Activated CD8-positive, alpha-beta T cell treated with anti-CD3 and anti-CD28 coated beads for 36 hours (primary cell): Measurements from ENCODE around the gene SCT. TPM values are rescaled to one million over a fixed set of nuclear protein-coding genes. Genes with fewer than 3 reads are reported as not detected.
A peak's percentile ranks its signal among the peaks of the same experiment; 100 is the strongest.

ENCODE experiments used
- ATAC-seq: fragments of 200-7000 bp; cut with Tn5 transposase; one replicate; pipeline ENCODE4 v1.10.0; 2021; ENCODE audit warnings: mild to moderate bottlenecking, moderate library complexity
- CTCF ChIA-PET: fragments of 350-600 bp; sonication (Branson Sonifier 250); formaldehyde crosslinking; loops from one replicate; lab custom pipeline; 2021; ENCODE audit warnings: antibody characterized with exemption; lab: Charles Lee
- POLR2A ChIA-PET: fragments of 350-600 bp; sonication (Branson Sonifier 250); formaldehyde crosslinking; loops from one replicate; lab custom pipeline; 2021; ENCODE audit warnings: antibody characterized with exemption; lab: Charles Lee
- DNase-seq: peaks from one replicate; pipeline ENCODE4 v3.0.0-alpha.2; 2020
- H3K27ac Mint-ChIP-seq: one replicate; pipeline ENCODE4 v1.8.0; 2021; ENCODE audit warnings: mild to moderate bottlenecking, mixed read lengths
- H3K27me3 Mint-ChIP-seq: one replicate; pipeline ENCODE4 v1.8.0; 2021; ENCODE audit warnings: mixed read lengths
- H3K36me3 Mint-ChIP-seq: one replicate; pipeline ENCODE4 v1.8.0; 2021; ENCODE audit warnings: low read depth, mixed read lengths
- H3K4me1 Mint-ChIP-seq: one replicate; pipeline ENCODE4 v1.8.0; 2021; ENCODE audit warnings: low read depth, mixed read lengths
- H3K4me3 Mint-ChIP-seq: one replicate; pipeline ENCODE4 v1.8.0; 2021; ENCODE audit warnings: mild to moderate bottlenecking, moderate library complexity, mixed read lengths
- H3K9me3 Mint-ChIP-seq: one replicate; pipeline ENCODE4 v1.8.0; 2021; ENCODE audit warnings: mixed read lengths
- intact Hi-C: fragments of 100-400 bp; cut with micrococcal nuclease; formaldehyde crosslinking; loops from one replicate; pipeline ENCODE4 v1.10.0; 2022
- total RNA-seq, 2 experiments: library from RNA; stranded (reverse); gene quantifications; one replicate each; pipeline ENCODE4 v1.2.3, GENCODE V29; 2021
- TF ChIP-seq, protein P1 (sequence below): fragments of 200-600 bp; IDR thresholded peaks from one replicate; pipeline ENCODE4 v1.8.0; 2022; ENCODE audit warnings: antibody characterized with exemption, mild to moderate bottlenecking

The SCT gene
- total RNA-seq, 2 experiments from 2014 or later = not detected

GRCh38 chr11:592501-592900 is 34.5 kb downstream of the SCT start:
- no peak for ATAC-seq
- H3K9me3 Mint-ChIP-seq = no peaks in the 10 kb centered on the region
- no peaks in the 10 kb centered on the region for H3K27me3 Mint-ChIP-seq
- peaks cover 27% of the 10 kb centered on the region for H3K4me1 Mint-ChIP-seq
- CTCF ChIA-PET = no interaction called here
- TF ChIP-seq, protein P1, sequence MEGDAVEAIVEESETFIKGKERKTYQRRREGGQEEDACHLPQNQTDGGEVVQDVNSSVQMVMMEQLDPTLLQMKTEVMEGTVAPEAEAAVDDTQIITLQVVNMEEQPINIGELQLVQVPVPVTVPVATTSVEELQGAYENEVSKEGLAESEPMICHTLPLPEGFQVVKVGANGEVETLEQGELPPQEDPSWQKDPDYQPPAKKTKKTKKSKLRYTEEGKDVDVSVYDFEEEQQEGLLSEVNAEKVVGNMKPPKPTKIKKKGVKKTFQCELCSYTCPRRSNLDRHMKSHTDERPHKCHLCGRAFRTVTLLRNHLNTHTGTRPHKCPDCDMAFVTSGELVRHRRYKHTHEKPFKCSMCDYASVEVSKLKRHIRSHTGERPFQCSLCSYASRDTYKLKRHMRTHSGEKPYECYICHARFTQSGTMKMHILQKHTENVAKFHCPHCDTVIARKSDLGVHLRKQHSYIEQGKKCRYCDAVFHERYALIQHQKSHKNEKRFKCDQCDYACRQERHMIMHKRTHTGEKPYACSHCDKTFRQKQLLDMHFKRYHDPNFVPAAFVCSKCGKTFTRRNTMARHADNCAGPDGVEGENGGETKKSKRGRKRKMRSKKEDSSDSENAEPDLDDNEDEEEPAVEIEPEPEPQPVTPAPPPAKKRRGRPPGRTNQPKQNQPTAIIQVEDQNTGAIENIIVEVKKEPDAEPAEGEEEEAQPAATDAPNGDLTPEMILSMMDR = no peak
- peaks cover 46% of the 10 kb centered on the region for H3K36me3 Mint-ChIP-seq
- intact Hi-C loops = no loop called here
- no peak overlapping the region for H3K4me3 Mint-ChIP-seq
- POLR2A ChIA-PET = interaction anchor here (1.0 kb wide), 1 partner anchor 42 kb away, joined by 3 read pairs; no protein-coding TSS in a partner anchor
- H3K27ac Mint-ChIP-seq = no peak overlapping the region
- no peak for DNase-seq

GRCh38 chr11:590997-591396 is 36.0 kb downstream of the SCT start:
- ATAC-seq (no peak), DNase-seq (no peak)
- H3K4me3 Mint-ChIP-seq = no peak overlapping the region
- H3K36me3 Mint-ChIP-seq = peaks cover 50% of the 10 kb centered on the region
- H3K27me3 Mint-ChIP-seq = no peaks in the 10 kb centered on the region
- ChIA-PET POLR2A (no interaction called here), CTCF (no interaction called here)
- no peak overlapping the region for H3K27ac Mint-ChIP-seq
- TF ChIP-seq, protein P1 = no peak
- H3K9me3 Mint-ChIP-seq = no peaks in the 10 kb centered on the region
- H3K4me1 Mint-ChIP-seq = peaks cover 33% of the 10 kb centered on the region
- intact Hi-C loops = no loop called here

DNA sequence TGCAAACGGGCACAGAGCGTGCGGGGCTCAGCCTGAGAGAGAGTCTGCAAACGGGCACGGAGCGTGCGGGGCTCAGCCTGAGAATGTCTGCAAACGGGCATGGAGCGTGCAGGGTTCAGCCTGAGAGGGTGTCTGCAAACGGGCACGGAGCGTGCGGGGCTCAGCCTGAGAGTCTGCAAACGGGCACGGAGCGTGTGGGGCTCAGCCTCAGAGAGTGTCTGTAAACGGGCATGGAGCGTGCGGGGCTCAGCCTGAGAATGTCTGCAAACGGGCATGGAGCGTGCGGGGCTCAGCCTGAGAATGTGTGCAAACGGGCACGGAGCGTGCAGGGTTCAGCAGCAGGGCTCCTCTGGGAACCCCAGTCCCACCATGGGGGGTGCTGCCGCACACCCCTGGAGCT is 37.2 kb downstream of the SCT start:
- TF ChIP-seq, protein P1 = no peak
- H3K27ac Mint-ChIP-seq = no peak overlapping the region
- H3K4me1 Mint-ChIP-seq = peaks cover 30% of the 10 kb centered on the region
- H3K9me3 Mint-ChIP-seq = no peaks in the 10 kb centered on the region
- intact Hi-C loops = no loop called here
- H3K4me3 Mint-ChIP-seq = no peak overlapping the region
- POLR2A ChIA-PET = interaction anchor here (1.0 kb wide), 1 partner anchor 14 kb away, joined by 4 read pairs; no protein-coding TSS in a partner anchor
- CTCF ChIA-PET = interaction anchor here (1.1 kb wide), 1 partner anchor 206 kb away, joined by 3 read pairs; no protein-coding TSS in a partner anchor
- ATAC-seq = no peak
- H3K36me3 Mint-ChIP-seq = peaks cover 47% of the 10 kb centered on the region
- H3K27me3 Mint-ChIP-seq = no peaks in the 10 kb centered on the region
- DNase-seq = no peak

GRCh38 chr11:587978-588380 is 39.0 kb downstream of the SCT start:
- no peaks in the 10 kb centered on the region for H3K27me3 Mint-ChIP-seq
- ChIA-PET CTCF (interaction anchor here (0.9 to 1.8 kb wide), 3 partner anchors 8 to 33 kb away, joined by 3 to 11 read pairs (median 4); no protein-coding TSS in a partner anchor), POLR2A (interaction anchor here (0.9 to 2.1 kb wide), 9 partner anchors 9 to 82 kb away, joined by 3 to 8 read pairs (median 4); partner anchors contain the start of gene PHRF1)
- H3K4me1 Mint-ChIP-seq = peaks cover 30% of the 10 kb centered on the region
- peak overlapping the region; percentile 67 for H3K4me3 Mint-ChIP-seq
- intact Hi-C loops = no loop called here
- DNase-seq = peak; percentile 86
- TF ChIP-seq, protein P1 = no peak
- H3K27ac Mint-ChIP-seq = peak overlapping the region; percentile 99
- H3K36me3 Mint-ChIP-seq = peaks cover 45% of the 10 kb centered on the region
- ATAC-seq = peak; percentile 99
- H3K9me3 Mint-ChIP-seq = no peaks in the 10 kb centered on the region

- ATAC-seq (peak; percentile 32), DNase-seq (peak; percentile 50)
- no peaks in the 10 kb centered on the region for H3K9me3 Mint-ChIP-seq
- intact Hi-C loops = no loop called here
- TF ChIP-seq, protein P1 = no peak
- H3K4me1 Mint-ChIP-seq = peaks cover 30% of the 10 kb centered on the region
- POLR2A ChIA-PET = interaction anchor here (0.7 to 2.1 kb wide), 10 partner anchors 9 to 81 kb away, joined by 3 to 8 read pairs (median 4); partner anchors contain the start of gene PHRF1
- H3K4me3 Mint-ChIP-seq = peak overlapping the region; percentile 67
- H3K36me3 Mint-ChIP-seq = peaks cover 41% of the 10 kb centered on the region
- H3K27ac Mint-ChIP-seq = peak overlapping the region; percentile 99
- CTCF ChIA-PET = interaction anchor here (0.9 to 1.8 kb wide), 3 partner anchors 9 to 32 kb away, joined by 3 to 11 read pairs (median 4); no protein-coding TSS in a partner anchor
- H3K27me3 Mint-ChIP-seq = no peaks in the 10 kb centered on the region
Measured at GRCh38 chr11:587546-587945, 39.4 kb downstream of the SCT start.
